ENCODE measurements around the gene TGM6.
A peak's percentile ranks its signal among the peaks of the same experiment; 100 is the strongest.

The TGM6 gene

GRCh38 chr20:2451939-2452732, 71.4 kb downstream of the TGM6 start:
- DNase-seq (ENCODE audit: low read depth in 3 of 3, low spot score in 1 of 3), result peak in 2 of 3 donors; percentile 19 to 50

DNA sequence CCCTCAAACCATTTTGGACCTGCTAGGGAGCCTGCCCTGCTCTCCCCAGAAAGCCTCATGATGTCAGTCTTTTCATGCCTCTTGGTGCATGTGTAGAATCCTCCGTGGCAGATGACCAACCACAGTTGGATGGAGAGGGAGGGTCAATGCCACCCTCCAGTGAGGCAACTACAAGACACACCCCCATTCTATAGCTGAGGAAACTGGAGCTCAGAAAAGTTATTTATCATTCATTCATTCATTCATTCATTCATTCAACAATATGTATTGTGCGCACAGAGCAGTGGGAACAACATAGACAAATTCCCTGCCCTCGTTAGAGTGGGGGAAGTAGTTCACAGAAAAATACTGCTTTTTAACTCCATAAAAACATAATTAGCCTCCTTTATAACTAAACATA, 73.1 kb downstream of the TGM6 start:
- no peak for DNase-seq (ENCODE audit: low read depth in 3 of 3, low spot score in 1 of 3)

GRCh38 chr20:2455771-2456497, 75.2 kb downstream of the TGM6 start:
- DNase-seq (ENCODE audit: low read depth in 3 of 3, low spot score in 1 of 3), result no peak

GRCh38 chr20:2458919-2459499, 78.3 kb downstream of the TGM6 start:
- no peak for DNase-seq (ENCODE audit: low read depth in 3 of 3, low spot score in 1 of 3)

DNA sequence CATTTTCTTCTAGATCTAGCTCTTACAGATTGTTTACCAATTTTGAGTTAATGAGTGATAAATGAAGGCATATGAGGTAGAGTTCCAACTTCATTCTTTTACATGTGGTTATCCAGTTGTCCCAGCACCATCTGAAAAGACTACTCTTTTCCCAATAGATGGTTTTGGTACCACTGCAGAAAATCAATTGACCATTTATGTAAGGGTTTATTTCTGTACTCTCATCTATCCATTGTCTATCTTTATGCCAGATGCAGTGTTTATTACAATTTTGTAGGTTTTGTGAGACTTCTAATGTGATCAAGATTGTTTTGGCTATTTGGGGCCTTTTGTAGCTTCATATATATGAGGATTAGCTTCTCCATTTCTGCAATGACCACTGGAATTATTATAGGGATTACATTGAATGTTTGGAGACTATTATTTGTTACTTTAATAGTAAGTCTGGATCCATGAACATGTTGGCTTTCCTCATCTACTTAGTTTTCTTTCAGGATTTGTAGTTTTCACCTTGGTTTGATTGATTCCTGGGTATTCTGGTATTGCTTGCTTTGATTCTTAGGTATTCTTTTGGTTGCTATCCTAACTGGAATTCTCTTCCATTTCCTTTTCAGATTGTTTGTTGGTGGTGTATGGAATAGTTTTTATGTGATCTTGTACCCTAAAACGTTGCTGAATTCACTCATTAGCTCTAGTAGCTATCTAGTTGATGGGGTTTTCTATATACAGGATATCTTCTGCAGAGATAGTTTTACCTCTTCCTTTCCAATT, 79.5 kb downstream of the TGM6 start:
- DNase-seq (ENCODE audit: low read depth in 3 of 3, low spot score in 1 of 3), result no peak

- DNase-seq (ENCODE audit: low read depth in 3 of 3, low spot score in 1 of 3), result no peak
These were observed 80.2 kb downstream of the TGM6 start for GRCh38 chr20:2460752-2461424.

- no peak for DNase-seq (ENCODE audit: low read depth in 3 of 3, low spot score in 1 of 3)
These were observed 81.8 kb downstream of the TGM6 start for GRCh38 chr20:2462484-2462883.

GRCh38 chr20:2463616-2464365, 83.1 kb downstream of the TGM6 start:
- DNase-seq (ENCODE audit: low read depth in 3 of 3, low spot score in 1 of 3), result no peak

- DNase-seq (ENCODE audit: low read depth in 3 of 3, low spot score in 1 of 3), result no peak
These were observed 84.4 kb downstream of the TGM6 start for GRCh38 chr20:2465100-2465499.

DNA sequence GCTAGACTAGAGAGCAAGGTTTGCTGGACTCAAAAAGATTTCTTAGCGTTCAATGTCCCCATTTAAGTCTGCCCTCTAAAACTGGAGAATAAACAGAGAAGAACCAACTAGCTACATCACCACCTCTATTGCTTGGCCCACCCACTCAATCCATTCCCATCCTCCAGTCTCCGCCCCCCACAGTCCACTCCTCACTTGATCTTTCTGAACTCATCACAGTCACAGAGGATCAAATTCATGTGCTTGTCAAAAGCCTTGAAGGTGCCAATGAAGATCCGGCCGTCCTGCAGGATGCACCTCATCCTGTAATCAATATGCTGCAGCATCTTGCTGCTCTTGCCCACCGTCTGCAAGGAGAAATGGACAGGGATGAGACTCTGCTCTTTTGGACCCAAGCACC, 86.7 kb downstream of the TGM6 start:
- DNase-seq (ENCODE audit: low read depth in 3 of 3, low spot score in 1 of 3), result no peak

GRCh38 chr20:2468581-2469407, 88.1 kb downstream of the TGM6 start:
- DNase-seq (ENCODE audit: low read depth in 3 of 3, low spot score in 1 of 3), result no peak

DNA sequence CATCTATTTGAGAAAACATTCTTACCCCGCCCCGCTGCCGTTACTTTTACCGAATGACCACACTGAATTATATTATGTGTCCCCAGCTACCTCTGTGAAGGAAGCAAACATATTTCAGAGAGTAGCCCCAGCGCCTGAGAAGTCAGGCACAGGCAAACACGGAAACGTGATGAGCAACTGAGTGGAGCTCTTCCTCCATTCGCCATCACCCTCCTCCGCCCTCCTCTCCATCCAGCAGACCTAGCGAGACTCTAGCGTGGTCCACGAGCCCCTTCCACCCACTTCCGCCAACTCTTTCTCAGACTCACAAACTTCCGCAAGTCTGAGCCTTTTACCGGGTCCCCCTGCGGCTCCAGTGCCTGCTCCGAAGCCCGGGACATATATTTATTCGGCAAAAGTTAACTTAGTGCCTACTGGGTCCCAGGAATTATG, 89.3 kb downstream of the TGM6 start:
- DNase-seq (ENCODE audit: low read depth in 3 of 3, low spot score in 1 of 3), result peak in 2 of 3 donors; percentile 13 to 34

- DNase-seq (ENCODE audit: low read depth in 3 of 3, low spot score in 1 of 3), result peak; percentile 88 to 92 (median 90)
These were observed 89.9 kb downstream of the TGM6 start, which contains the start of gene SNRPB for GRCh38 chr20:2470423-2471193. SNRPB (minus strand) TSS chr20:2470789; CDS start chr20:2470690, 99 bp downstream.

DNA sequence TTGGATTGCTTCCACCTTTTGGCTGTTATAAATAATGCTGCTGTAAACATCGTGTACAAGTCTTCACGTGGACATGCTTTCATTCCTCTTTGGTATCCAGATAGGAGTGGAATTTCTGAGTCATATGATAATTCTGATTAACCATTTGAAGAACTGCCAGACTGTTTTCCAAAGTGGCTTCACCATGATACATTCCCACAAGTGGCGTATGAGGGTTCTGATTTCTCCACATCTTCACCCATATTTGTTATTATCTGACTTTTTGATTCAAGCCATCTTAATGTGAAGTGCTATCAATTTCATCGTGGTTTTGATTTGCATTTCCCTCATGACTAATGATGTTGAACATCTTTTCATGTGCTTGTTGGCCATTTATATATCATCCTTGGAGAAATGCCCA, 92.8 kb downstream of the TGM6 start:
- DNase-seq (ENCODE audit: low read depth in 3 of 3, low spot score in 1 of 3), result no peak

GRCh38 chr20:2475850-2476741, 95.4 kb downstream of the TGM6 start:
- DNase-seq (ENCODE audit: low read depth in 3 of 3, low spot score in 1 of 3), result no peak

GRCh38 chr20:2476742-2477615, 96.3 kb downstream of the TGM6 start:
- DNase-seq (ENCODE audit: low read depth in 3 of 3, low spot score in 1 of 3), result no peak
